Vagina (tissue), 2 donors: ENCODE results near the gene SPNS3. TPM values are rescaled to one million over a fixed set of nuclear protein-coding genes. Genes with fewer than 3 reads are reported as not detected.
A peak's percentile ranks its signal among the peaks of the same experiment; 100 is the strongest.

Experiments used
- DNase-seq, 2 donors: peaks; one replicate each; pipeline ENCODE4 v3.0.0-alpha.2; 2017; ENCODE audit errors: extremely low spot score in 2 of 2
- H3K27ac ChIP-seq: fragments of 200-600 bp; sonication (generic); one replicate; pipeline ENCODE4 v1.5.1; 2019
- H3K27me3 ChIP-seq: fragments of 200-600 bp; sonication (generic); one replicate; pipeline ENCODE4 v1.5.1; 2019
- H3K36me3 ChIP-seq, 2 donors: fragments of 200-600 bp; sonication (generic); one replicate each; pipeline ENCODE4 v1.5.1; 2017 to 2019
- H3K4me1 ChIP-seq: fragments of 200-600 bp; sonication (generic); one replicate; pipeline ENCODE4 v1.5.1; 2019
- H3K4me3 ChIP-seq, 2 donors: fragments of 200-600 bp; sonication (generic); 1 replicate in 1 of 2; 2 replicates in 1 of 2; pipeline ENCODE4 v1.5.1; 2016 to 2019
- H3K9me3 ChIP-seq: fragments of 200-600 bp; sonication (generic); one replicate; pipeline ENCODE4 v1.5.1; 2019
- POLR2A ChIP-seq, 2 donors: fragments of 450-650 bp; IDR thresholded peaks; one replicate each; pipeline ENCODE4 v1.6.1; 2017; ENCODE audit warnings: antibody characterized with exemption in 2 of 2, mild to moderate bottlenecking in 2 of 2, moderate library complexity in 2 of 2
- POLR2AphosphoS5 ChIP-seq, 2 donors: sonication (generic); formaldehyde crosslinking; IDR thresholded peaks; one replicate each; pipeline ENCODE4 v1.9.0; 2017; ENCODE audit warnings: antibody characterized with exemption in 2 of 2, mild to moderate bottlenecking in 2 of 2, low read depth in 1 of 2; ENCODE audit not compliant: insufficient read depth in 1 of 2
- intact Hi-C: fragments of 100-400 bp; cut with DNase I; formaldehyde crosslinking; loops from one replicate; pipeline ENCODE4 v1.15.1; 2023
- total RNA-seq: library from RNA; depleted of rRNA; stranded (reverse); fragments of >200 nt; gene quantifications from one replicate; pipeline ENCODE4 v1.2.3, GENCODE V29; 2016
- TF ChIP-seq, protein P1 (sequence below), 3 experiments: fragments of 450-650 bp in 2 of 3; fragments of 200-600 bp in 1 of 3; sonication (generic) in 1 of 3; IDR thresholded peaks; one replicate each; pipeline ENCODE4 v1.5.1; 2017 to 2019; ENCODE audit warnings: antibody characterized with exemption in 3 of 3, mild to moderate bottlenecking in 2 of 3, moderate library complexity in 2 of 3

Gene SPNS3
- total RNA-seq, 1 donor from 2014 or later: not detected

DNA sequence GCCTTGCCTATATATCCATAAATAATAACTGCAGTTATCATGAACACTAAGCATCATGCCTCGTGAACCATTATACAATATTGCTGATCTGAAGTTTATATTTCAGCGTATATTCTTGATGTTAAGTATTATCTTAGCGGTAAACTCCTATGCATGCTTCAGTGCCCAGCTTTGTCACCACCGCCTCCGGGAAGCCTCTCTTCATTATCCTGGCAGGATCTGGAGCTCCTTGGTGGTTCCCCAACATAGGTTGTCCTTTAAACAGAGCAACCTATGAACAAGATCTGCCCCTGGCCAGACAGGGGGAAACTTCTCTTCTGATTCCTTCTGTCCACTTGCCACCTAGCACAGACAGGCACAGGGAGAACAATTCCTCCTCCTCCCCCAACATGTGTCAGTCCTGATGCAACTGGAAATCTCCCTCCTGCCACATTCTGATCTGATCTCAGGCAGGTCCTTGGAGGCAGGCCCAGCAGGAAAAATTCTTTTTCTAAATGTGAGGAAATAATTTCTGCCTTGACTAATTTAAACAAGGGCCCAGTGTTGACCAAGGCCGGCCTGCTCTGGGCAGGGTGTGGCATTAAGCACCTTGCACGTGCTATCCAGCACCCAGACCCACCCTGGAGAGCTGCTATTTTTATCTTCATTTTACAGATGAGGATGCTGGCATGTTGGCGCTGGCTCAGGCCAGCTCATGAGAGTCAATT is 87.3 kb downstream of the SPNS3 start:
- Histone ChIP-seq H3K9me3 (no peaks in the 10 kb centered on the region), H3K4me1 (peaks cover 26% of the 10 kb centered on the region), H3K27ac (no peak overlapping the region), H3K36me3 (no peaks in the 10 kb centered on the region), H3K4me3 (no peak overlapping the region), H3K27me3 (no peaks in the 10 kb centered on the region)
- DNase-seq: no peak
- intact Hi-C loops: no loop called here
- TF ChIP-seq POLR2AphosphoS5 (IDR thresholded peaks at IDR 0.05; ENCODE audit: insufficient read depth in 1 of 2, low read depth in 1 of 2): peak in 1 of 2 donors; percentile 28
- TF ChIP-seq, protein P1, sequence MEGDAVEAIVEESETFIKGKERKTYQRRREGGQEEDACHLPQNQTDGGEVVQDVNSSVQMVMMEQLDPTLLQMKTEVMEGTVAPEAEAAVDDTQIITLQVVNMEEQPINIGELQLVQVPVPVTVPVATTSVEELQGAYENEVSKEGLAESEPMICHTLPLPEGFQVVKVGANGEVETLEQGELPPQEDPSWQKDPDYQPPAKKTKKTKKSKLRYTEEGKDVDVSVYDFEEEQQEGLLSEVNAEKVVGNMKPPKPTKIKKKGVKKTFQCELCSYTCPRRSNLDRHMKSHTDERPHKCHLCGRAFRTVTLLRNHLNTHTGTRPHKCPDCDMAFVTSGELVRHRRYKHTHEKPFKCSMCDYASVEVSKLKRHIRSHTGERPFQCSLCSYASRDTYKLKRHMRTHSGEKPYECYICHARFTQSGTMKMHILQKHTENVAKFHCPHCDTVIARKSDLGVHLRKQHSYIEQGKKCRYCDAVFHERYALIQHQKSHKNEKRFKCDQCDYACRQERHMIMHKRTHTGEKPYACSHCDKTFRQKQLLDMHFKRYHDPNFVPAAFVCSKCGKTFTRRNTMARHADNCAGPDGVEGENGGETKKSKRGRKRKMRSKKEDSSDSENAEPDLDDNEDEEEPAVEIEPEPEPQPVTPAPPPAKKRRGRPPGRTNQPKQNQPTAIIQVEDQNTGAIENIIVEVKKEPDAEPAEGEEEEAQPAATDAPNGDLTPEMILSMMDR (IDR thresholded peaks at IDR 0.05): no peak
- no peak for TF ChIP-seq POLR2A (IDR thresholded peaks at IDR 0.05)

DNA sequence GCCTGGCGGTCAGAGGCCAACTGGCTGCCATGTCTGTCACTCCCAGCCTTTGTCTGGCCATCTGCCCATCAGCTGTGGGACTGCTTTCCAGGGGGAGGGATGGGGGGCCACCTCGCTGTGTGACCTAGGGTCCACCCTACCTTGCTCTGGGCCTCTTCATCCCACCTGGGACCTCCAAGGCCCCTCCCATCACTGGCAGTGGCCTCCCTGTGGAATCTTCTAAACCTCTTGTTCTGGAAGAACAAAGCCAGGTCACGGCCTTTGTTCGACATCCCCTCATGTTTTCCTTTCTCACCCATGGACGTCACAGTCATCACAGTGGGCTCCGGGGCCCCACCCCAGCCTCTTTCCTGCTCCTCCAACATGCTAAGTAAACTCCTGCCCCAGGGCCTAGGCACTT is 88.9 kb downstream of the SPNS3 start:
- intact Hi-C loops: no loop called here
- H3K4me1 ChIP-seq: peaks cover 35% of the 10 kb centered on the region

DNA sequence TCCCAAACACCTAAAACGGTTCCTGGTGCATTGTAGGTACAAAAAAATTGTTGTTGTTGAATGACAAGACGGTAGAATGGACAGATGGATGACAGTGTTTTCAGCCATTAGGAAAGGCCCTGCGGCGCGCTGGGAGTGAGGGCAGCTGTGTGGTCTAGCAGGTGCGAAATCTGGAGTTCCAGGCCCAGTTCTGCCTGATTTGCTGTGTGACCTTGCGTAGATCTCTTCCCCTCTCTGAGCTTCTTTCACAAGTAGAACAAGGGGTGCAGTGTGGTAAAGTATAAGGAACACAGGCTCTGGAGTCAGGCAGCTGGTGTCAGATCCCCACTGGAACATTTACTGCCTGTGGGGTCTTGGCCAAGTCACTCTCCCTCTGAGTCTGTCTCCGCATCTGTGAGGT is 90.2 kb downstream of the SPNS3 start:
- TF ChIP-seq POLR2AphosphoS5 (IDR thresholded peaks at IDR 0.05; ENCODE audit: insufficient read depth in 1 of 2, low read depth in 1 of 2): no peak
- TF ChIP-seq POLR2A (IDR thresholded peaks at IDR 0.05): no peak
- TF ChIP-seq, protein P1 (IDR thresholded peaks at IDR 0.05): no peak
- intact Hi-C loops: no loop called here
- H3K4me1 ChIP-seq: peaks cover 39% of the 10 kb centered on the region

More for the DNA sequence above, 88.9 kb downstream of the SPNS3 start:
- TF ChIP-seq, protein P1 (IDR thresholded peaks at IDR 0.05): no peak
- Histone ChIP-seq H3K36me3 (no peaks in the 10 kb centered on the region), H3K27ac (no peak overlapping the region), H3K4me3 (no peak overlapping the region), H3K27me3 (no peaks in the 10 kb centered on the region), H3K9me3 (no peaks in the 10 kb centered on the region)
- no peak for DNase-seq

DNA sequence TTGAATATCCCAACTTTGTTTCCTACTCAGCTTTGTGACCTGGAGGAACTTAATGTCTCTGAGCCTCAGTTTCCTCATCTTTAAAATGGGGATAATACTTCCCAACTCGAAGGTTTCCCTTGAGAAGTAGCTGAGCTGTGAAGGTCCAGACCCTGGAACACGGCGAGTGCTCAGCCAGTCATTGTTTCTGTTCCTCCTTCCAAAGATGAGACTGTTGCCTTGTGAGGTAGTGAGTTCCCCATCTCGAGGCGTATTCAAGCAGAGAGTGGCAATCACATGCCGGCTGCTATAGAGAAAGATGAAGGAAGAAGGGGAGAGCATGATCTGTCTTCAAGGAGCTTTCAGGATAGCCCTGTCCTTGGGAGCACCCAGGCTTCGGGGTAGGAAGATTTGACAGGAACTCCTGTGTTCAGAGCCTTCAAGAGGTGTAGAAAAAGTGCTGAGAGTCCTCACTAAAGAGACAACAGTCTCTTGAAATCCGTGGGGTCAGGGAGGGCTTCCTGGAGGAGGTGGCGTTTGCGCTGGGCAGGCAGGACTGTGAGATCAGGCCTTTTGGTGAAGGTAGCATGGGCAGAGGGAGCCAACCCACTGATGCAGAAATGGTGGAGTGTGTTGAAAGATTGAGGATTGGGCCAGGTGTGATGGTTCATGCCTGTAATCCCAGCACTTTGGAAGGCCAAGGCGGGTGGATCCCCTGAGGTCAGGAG is 92.1 kb downstream of the SPNS3 start:
- peaks cover 26% of the 10 kb centered on the region for H3K4me1 ChIP-seq
- TF ChIP-seq, protein P1 (IDR thresholded peaks at IDR 0.05): no peak
- TF ChIP-seq POLR2AphosphoS5 (IDR thresholded peaks at IDR 0.05; ENCODE audit: insufficient read depth in 1 of 2, low read depth in 1 of 2): no peak
- no peak for TF ChIP-seq POLR2A (IDR thresholded peaks at IDR 0.05)
- intact Hi-C loops: no loop called here

More for the DNA sequence above, 90.2 kb downstream of the SPNS3 start:
- no peak overlapping the region for H3K4me3 ChIP-seq
- H3K36me3 ChIP-seq: no peaks in the 10 kb centered on the region
- H3K27ac ChIP-seq: no peak overlapping the region
- no peaks in the 10 kb centered on the region for H3K9me3 ChIP-seq
- no peak for DNase-seq
- H3K27me3 ChIP-seq: no peaks in the 10 kb centered on the region

DNA sequence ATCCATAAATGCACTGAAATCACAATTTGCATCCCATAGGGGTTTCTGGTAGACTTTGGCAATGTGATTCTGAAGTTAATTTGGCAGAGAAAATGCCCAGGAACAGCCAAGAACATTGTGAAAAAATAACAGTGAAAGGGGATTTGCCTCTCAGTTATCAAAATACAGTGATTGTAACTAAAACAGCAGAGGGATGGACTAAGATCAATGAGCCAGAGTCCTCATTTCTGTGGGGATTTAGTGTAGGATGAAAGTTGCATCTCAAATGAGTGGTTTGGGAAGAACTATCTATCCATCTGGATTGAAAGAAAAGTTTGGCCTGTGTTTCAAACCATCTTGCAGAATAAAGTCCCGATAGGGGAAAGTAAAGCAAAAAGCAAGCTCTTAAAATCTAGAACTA is 93.4 kb downstream of the SPNS3 start:
- H3K4me1 ChIP-seq: peaks cover 16% of the 10 kb centered on the region

More for the DNA sequence above, 92.1 kb downstream of the SPNS3 start:
- Histone ChIP-seq H3K36me3 (no peaks in the 10 kb centered on the region), H3K27ac (no peak overlapping the region), H3K27me3 (no peaks in the 10 kb centered on the region), H3K4me3 (no peak overlapping the region), H3K9me3 (no peaks in the 10 kb centered on the region)
- no peak for DNase-seq

More for the DNA sequence above, 93.4 kb downstream of the SPNS3 start:
- Histone ChIP-seq H3K27ac (no peak overlapping the region), H3K9me3 (no peaks in the 10 kb centered on the region), H3K27me3 (no peaks in the 10 kb centered on the region), H3K36me3 (no peaks in the 10 kb centered on the region), H3K4me3 (no peak overlapping the region)
- no peak for TF ChIP-seq POLR2A (IDR thresholded peaks at IDR 0.05)
- TF ChIP-seq, protein P1 (IDR thresholded peaks at IDR 0.05): no peak
- TF ChIP-seq POLR2AphosphoS5 (IDR thresholded peaks at IDR 0.05; ENCODE audit: insufficient read depth in 1 of 2, low read depth in 1 of 2): no peak
- no peak for DNase-seq
- intact Hi-C loops: no loop called here
